Calu3 (cell line): ENCODE data around the gene CNTROB. TPM values are rescaled to one million over a fixed set of nuclear protein-coding genes. Genes with fewer than 3 reads are reported as not detected.

Experiments
- BruUV-seq: library from RNA; stranded (reverse); fragments of 400-500 nt; replicated peaks from 2 replicates; lab custom pipeline; 2021; lab: Mats Ljungman, UMichigan
- CTCF ChIA-PET: fragments of 300-600 bp; sonication (Branson Sonifier 250); formaldehyde crosslinking; loops from one replicate; lab custom pipeline; 2022; ENCODE audit warnings: antibody characterized with exemption; lab: Charles Lee
- DNase-seq: peaks from one replicate; pipeline ENCODE4 v3.0.0; 2022
- H3K27ac Mint-ChIP-seq: one replicate; pipeline ENCODE4 v1.8.0; 2022; ENCODE audit warnings: mixed read lengths; ENCODE audit not compliant: unreplicated experiment
- H3K27me3 Mint-ChIP-seq: one replicate; pipeline ENCODE4 v1.8.0; 2022; ENCODE audit warnings: mixed read lengths; ENCODE audit not compliant: unreplicated experiment
- H3K36me3 Mint-ChIP-seq: one replicate; pipeline ENCODE4 v1.8.0; 2022; ENCODE audit warnings: mild to moderate bottlenecking, moderate library complexity, mixed read lengths; ENCODE audit not compliant: insufficient read depth, unreplicated experiment
- H3K4me1 Mint-ChIP-seq: one replicate; pipeline ENCODE4 v1.8.0; 2022; ENCODE audit warnings: mild to moderate bottlenecking, low read depth, mixed read lengths; ENCODE audit not compliant: unreplicated experiment
- H3K4me3 Mint-ChIP-seq: one replicate; pipeline ENCODE4 v1.8.0; 2022; ENCODE audit warnings: mild to moderate bottlenecking, low read depth, moderate library complexity, mixed read lengths; ENCODE audit not compliant: unreplicated experiment
- H3K9me3 Mint-ChIP-seq: one replicate; pipeline ENCODE4 v1.8.0; 2022; ENCODE audit warnings: low read depth, mixed read lengths; ENCODE audit not compliant: unreplicated experiment
- CTCF ChIP-seq: fragments of 200-600 bp; IDR thresholded peaks from one replicate; pipeline ENCODE4 v1.8.0; 2022; ENCODE audit warnings: antibody characterized with exemption; ENCODE audit not compliant: unreplicated experiment
- intact Hi-C: fragments of 100-400 bp; cut with micrococcal nuclease; formaldehyde crosslinking; loops from one replicate; pipeline ENCODE4 v1.10.0; 2022; ENCODE audit not compliant: unreplicated experiment
- total RNA-seq: library from RNA; stranded (reverse); gene quantifications from 2 replicates; pipeline ENCODE4 v1.2.3, GENCODE V29; 2022

CNTROB gene
- total RNA-seq, 1 experiment from 2014 or later, result 28.2 TPM

- CTCF ChIA-PET, result interaction anchor here (0.6 kb wide), 1 partner anchor 18 kb away, joined by 4 read pairs; no protein-coding TSS in a partner anchor
- Mint-ChIP-seq H3K36me3 (no peaks in the 10 kb centered on the region), H3K4me1 (no peaks in the 10 kb centered on the region), H3K9me3 (no peaks in the 10 kb centered on the region), H3K4me3 (no peak overlapping the region), H3K27ac (no peak overlapping the region), H3K27me3 (peaks cover 10% of the 10 kb centered on the region)
- no TSS peak for BruUV-seq
- no peak for DNase-seq
- TF ChIP-seq CTCF, result no peak
- intact Hi-C loops, result no loop called here
Observed at GRCh38 chr17:7955414-7956227, 23.6 kb downstream of the CNTROB start.

- H3K4me3 Mint-ChIP-seq, result no peak overlapping the region
- CTCF ChIA-PET, result interaction anchor here (0.6 kb wide), 1 partner anchor 18 kb away, joined by 4 read pairs; no protein-coding TSS in a partner anchor
- BruUV-seq, result no TSS peak
Observed at GRCh38 chr17:7956228-7956965, 24.4 kb downstream of the CNTROB start.

GRCh38 chr17:7959503-7960253 lies 27.7 kb downstream of the CNTROB start:
- BruUV-seq, result no TSS peak
- TF ChIP-seq CTCF, result no peak
- Mint-ChIP-seq H3K27me3 (peaks cover 16% of the 10 kb centered on the region), H3K9me3 (no peaks in the 10 kb centered on the region), H3K27ac (no peak overlapping the region), H3K36me3 (no peaks in the 10 kb centered on the region), H3K4me1 (no peaks in the 10 kb centered on the region), H3K4me3 (no peak overlapping the region)
- CTCF ChIA-PET, result no interaction called here
- DNase-seq, result no peak
- intact Hi-C loops, result no loop called here

More at GRCh38 chr17:7956228-7956965, 24.4 kb downstream of the CNTROB start:
- Mint-ChIP-seq H3K27me3 (peaks cover 16% of the 10 kb centered on the region), H3K27ac (no peak overlapping the region), H3K4me1 (no peaks in the 10 kb centered on the region), H3K36me3 (no peaks in the 10 kb centered on the region), H3K9me3 (no peaks in the 10 kb centered on the region)
- DNase-seq, result no peak
- no peak for TF ChIP-seq CTCF
- intact Hi-C loops, result no loop called here

GRCh38 chr17:7961421-7961820 lies 29.4 kb downstream of the CNTROB start:
- H3K27me3 Mint-ChIP-seq, result peaks cover 16% of the 10 kb centered on the region
- no peaks in the 10 kb centered on the region for H3K36me3 Mint-ChIP-seq
- no TSS peak for BruUV-seq
- intact Hi-C loops, result no loop called here
- TF ChIP-seq CTCF, result no peak
- DNase-seq, result no peak
- no peaks in the 10 kb centered on the region for H3K4me1 Mint-ChIP-seq
- CTCF ChIA-PET, result no interaction called here
- H3K27ac Mint-ChIP-seq, result no peak overlapping the region
- no peak overlapping the region for H3K4me3 Mint-ChIP-seq
- no peaks in the 10 kb centered on the region for H3K9me3 Mint-ChIP-seq
